ENCODE measurements around the gene HOXA11.

HOXA11 gene

GRCh38 chr7:27167916-27168264, 17.1 kb downstream of the HOXA11 start:
- no peak for DNase-seq

- no peak for DNase-seq
These were observed 18.2 kb downstream of the HOXA11 start for GRCh38 chr7:27166531-27167505.

GRCh38 chr7:27165996-27166530, 19.0 kb downstream of the HOXA11 start:
- DNase-seq = no peak

GRCh38 chr7:27165089-27165995, 19.7 kb downstream of the HOXA11 start, which contains the start of gene HOXA9:
HOXA9 (minus strand) TSS chr7:27165537; CDS start chr7:27165457, 80 bp downstream.
- no peak for DNase-seq

GRCh38 chr7:27164367-27165088, 20.5 kb downstream of the HOXA11 start:
- no peak for DNase-seq

- no peak for DNase-seq
These were observed 21.0 kb downstream of the HOXA11 start for GRCh38 chr7:27164045-27164366.

- no peak for DNase-seq
These were observed 21.6 kb downstream of the HOXA11 start for GRCh38 chr7:27163288-27164044.

- DNase-seq = no peak
These were observed 22.3 kb downstream of the HOXA11 start for GRCh38 chr7:27162561-27163287.

GRCh38 chr7:27161721-27162560, 23.1 kb downstream of the HOXA11 start:
- DNase-seq = no peak

- no peak for DNase-seq
These were observed 23.8 kb downstream of the HOXA11 start for GRCh38 chr7:27161214-27161720.

GRCh38 chr7:27160546-27161213, 24.4 kb downstream of the HOXA11 start:
- peak; percentile 69 for DNase-seq

- DNase-seq = no peak
These were observed 24.9 kb downstream of the HOXA11 start for GRCh38 chr7:27160145-27160545.

GRCh38 chr7:27159266-27160144, 25.5 kb downstream of the HOXA11 start:
- DNase-seq = no peak

- DNase-seq = no peak
These were observed 26.4 kb downstream of the HOXA11 start for GRCh38 chr7:27158436-27159265.

GRCh38 chr7:27157702-27158431, 27.2 kb downstream of the HOXA11 start:
- no peak for DNase-seq

GRCh38 chr7:27156916-27157701, 27.9 kb downstream of the HOXA11 start:
- no peak for DNase-seq

All from NCI-H226 (cell line).